Measurements from ENCODE around the gene CREM. TPM values are rescaled to one million over a fixed set of nuclear protein-coding genes. Genes with fewer than 3 reads are reported as not detected.

The CREM gene
- total RNA-seq, 1 donor, result 16.6 TPM

DNA sequence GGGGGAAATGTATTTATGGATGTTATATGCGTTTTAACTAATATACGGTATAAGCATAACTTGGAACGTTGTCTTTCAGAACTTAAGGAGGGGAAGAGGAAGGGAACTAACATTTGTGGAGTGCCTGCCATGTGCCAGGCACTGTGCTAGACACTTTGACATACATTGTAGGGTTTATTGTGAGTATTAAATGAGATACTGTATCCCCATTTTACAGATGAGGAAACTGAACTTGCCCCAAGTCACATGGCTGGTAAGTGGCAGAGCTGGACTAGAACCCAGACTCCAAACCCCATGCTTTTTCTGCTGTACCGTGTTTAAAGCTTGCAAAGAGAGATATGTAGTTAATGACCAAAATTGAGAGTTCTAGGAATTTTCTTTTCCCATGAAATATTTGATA lies 74.6 kb downstream of the CREM start:
- H3K4me3 ChIP-seq (ENCODE audit: insufficient read depth, low read length), result no peak overlapping the region
- no peak for DNase-seq (ENCODE audit: insufficient read length, low spot score, missing footprints)
- no peaks in the 10 kb centered on the region for H3K36me3 ChIP-seq (ENCODE audit: insufficient read depth, low read length)
- H3K4me2 ChIP-seq (ENCODE audit: insufficient read depth, low read length), result no peak overlapping the region
- TF ChIP-seq, protein P1, sequence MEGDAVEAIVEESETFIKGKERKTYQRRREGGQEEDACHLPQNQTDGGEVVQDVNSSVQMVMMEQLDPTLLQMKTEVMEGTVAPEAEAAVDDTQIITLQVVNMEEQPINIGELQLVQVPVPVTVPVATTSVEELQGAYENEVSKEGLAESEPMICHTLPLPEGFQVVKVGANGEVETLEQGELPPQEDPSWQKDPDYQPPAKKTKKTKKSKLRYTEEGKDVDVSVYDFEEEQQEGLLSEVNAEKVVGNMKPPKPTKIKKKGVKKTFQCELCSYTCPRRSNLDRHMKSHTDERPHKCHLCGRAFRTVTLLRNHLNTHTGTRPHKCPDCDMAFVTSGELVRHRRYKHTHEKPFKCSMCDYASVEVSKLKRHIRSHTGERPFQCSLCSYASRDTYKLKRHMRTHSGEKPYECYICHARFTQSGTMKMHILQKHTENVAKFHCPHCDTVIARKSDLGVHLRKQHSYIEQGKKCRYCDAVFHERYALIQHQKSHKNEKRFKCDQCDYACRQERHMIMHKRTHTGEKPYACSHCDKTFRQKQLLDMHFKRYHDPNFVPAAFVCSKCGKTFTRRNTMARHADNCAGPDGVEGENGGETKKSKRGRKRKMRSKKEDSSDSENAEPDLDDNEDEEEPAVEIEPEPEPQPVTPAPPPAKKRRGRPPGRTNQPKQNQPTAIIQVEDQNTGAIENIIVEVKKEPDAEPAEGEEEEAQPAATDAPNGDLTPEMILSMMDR (IDR thresholded peaks at IDR 0.05; ENCODE audit: extremely low read depth, low read depth, low read length), result no peak
- H3K4me1 ChIP-seq (ENCODE audit: insufficient read depth, low read length), result no peaks in the 10 kb centered on the region
- no peak overlapping the region for H2AFZ ChIP-seq (ENCODE audit: low read length)
- H4K20me1 ChIP-seq (ENCODE audit: insufficient read depth, low read length), result no peaks in the 10 kb centered on the region
- no peak overlapping the region for H3K27ac ChIP-seq (ENCODE audit: low read depth, low read length)
- no peaks in the 10 kb centered on the region for H3K9me3 ChIP-seq (ENCODE audit: low read depth, low read length)
- H3K79me2 ChIP-seq (ENCODE audit: insufficient read depth, low read length), result no peaks in the 10 kb centered on the region
- no peaks in the 10 kb centered on the region for H3K27me3 ChIP-seq (ENCODE audit: insufficient read depth, low read length)

DNA sequence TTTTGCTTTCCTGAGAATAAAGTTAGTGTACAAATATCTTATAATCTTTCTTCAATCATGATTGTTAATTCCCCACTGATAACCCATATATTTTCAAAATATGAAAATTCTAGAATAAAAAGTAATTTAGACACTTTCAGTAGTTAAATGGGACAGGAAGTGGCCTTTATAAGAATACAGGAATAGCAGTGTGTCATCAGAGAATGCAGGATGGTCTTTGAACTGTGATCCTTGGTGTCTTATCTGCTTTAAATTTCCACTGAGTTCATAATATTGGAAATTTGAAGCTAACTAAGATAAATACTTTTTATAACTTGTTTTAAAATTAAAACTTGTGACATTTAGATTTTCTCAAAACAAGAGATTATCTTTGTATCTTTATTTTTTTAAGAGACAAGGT lies 75.4 kb downstream of the CREM start:
- no peaks in the 10 kb centered on the region for H3K79me2 ChIP-seq (ENCODE audit: insufficient read depth, low read length)

DNA sequence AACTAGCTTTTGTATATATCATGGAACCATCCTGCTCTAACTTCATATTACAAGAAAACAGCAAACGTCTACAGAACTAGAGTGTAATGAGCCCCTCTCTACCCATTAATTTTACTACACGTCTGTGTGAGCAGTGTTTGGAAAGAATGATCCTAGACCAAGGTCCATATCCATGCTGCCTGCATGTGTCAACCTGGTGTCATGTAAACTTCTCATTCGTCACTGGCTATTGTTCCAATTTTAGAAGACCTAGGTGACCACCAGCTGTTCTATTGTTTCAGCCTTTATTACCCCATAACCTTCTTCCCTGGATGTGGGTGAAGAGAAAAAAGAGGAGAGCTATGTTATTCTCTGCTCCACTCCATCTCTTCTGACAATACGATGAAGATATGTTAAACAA lies 77.1 kb downstream of the CREM start:
- H3K4me1 ChIP-seq (ENCODE audit: insufficient read depth, low read length), result no peaks in the 10 kb centered on the region
- no peak for DNase-seq (ENCODE audit: insufficient read length, low spot score, missing footprints)
- no peaks in the 10 kb centered on the region for H3K36me3 ChIP-seq (ENCODE audit: insufficient read depth, low read length)
- no peaks in the 10 kb centered on the region for H3K27me3 ChIP-seq (ENCODE audit: insufficient read depth, low read length)
- H4K20me1 ChIP-seq (ENCODE audit: insufficient read depth, low read length), result no peaks in the 10 kb centered on the region
- TF ChIP-seq, protein P1 (IDR thresholded peaks at IDR 0.05; ENCODE audit: extremely low read depth, low read depth, low read length), result no peak
- no peak overlapping the region for H3K4me2 ChIP-seq (ENCODE audit: insufficient read depth, low read length)
- H3K9me3 ChIP-seq (ENCODE audit: low read depth, low read length), result no peaks in the 10 kb centered on the region
- no peak overlapping the region for H2AFZ ChIP-seq (ENCODE audit: low read length)
- no peak overlapping the region for H3K27ac ChIP-seq (ENCODE audit: low read depth, low read length)
- no peak overlapping the region for H3K4me3 ChIP-seq (ENCODE audit: insufficient read depth, low read length)
- no peaks in the 10 kb centered on the region for H3K79me2 ChIP-seq (ENCODE audit: insufficient read depth, low read length)

More for the DNA sequence above, 75.4 kb downstream of the CREM start:
- TF ChIP-seq, protein P1 (IDR thresholded peaks at IDR 0.05; ENCODE audit: extremely low read depth, low read depth, low read length), result no peak
- Histone ChIP-seq H3K4me1 (ENCODE audit: insufficient read depth, low read length) (no peaks in the 10 kb centered on the region), H3K27me3 (ENCODE audit: insufficient read depth, low read length) (no peaks in the 10 kb centered on the region), H3K27ac (ENCODE audit: low read depth, low read length) (no peak overlapping the region), H2AFZ (ENCODE audit: low read length) (no peak overlapping the region), H3K4me2 (ENCODE audit: insufficient read depth, low read length) (no peak overlapping the region), H3K4me3 (ENCODE audit: insufficient read depth, low read length) (no peak overlapping the region), H4K20me1 (ENCODE audit: insufficient read depth, low read length) (no peaks in the 10 kb centered on the region), H3K9me3 (ENCODE audit: low read depth, low read length) (no peaks in the 10 kb centered on the region), H3K36me3 (ENCODE audit: insufficient read depth, low read length) (no peaks in the 10 kb centered on the region)
- DNase-seq (ENCODE audit: insufficient read length, low spot score, missing footprints), result no peak

DNA sequence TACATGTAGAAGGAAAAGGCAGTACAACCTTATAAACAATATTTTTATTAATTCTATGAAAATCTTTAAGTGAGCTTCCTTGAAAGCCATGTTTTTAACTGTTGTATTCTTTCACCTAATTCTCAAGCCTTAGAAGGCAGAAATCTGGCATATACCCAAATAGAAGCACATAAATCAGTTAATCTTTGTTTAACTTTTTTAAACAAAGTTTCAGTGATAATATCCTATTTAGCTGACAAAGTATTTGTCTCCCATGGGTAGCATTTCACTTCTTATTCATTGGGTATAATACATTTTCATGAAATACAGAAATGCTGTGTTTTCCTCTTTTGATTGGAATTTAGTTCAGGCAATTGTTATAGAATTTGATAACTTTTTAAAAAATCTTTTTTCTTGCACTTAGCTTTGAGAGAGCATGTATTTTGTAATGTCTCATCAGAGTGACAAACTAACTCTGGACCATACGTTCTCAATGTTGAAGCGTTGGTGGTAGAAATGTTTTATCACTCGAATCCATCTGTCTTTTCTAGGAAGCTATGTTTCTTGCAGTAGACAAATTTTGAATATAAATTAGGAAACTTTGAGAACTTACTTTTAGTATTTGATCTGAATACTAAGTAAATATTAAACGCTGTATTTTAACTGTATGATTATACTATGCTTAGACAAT lies 78.1 kb downstream of the CREM start:
- Histone ChIP-seq H3K4me2 (ENCODE audit: insufficient read depth, low read length) (no peak overlapping the region), H3K36me3 (ENCODE audit: insufficient read depth, low read length) (no peaks in the 10 kb centered on the region), H3K79me2 (ENCODE audit: insufficient read depth, low read length) (no peaks in the 10 kb centered on the region), H3K4me1 (ENCODE audit: insufficient read depth, low read length) (no peaks in the 10 kb centered on the region), H4K20me1 (ENCODE audit: insufficient read depth, low read length) (no peaks in the 10 kb centered on the region), H3K9me3 (ENCODE audit: low read depth, low read length) (no peaks in the 10 kb centered on the region), H3K27me3 (ENCODE audit: insufficient read depth, low read length) (no peaks in the 10 kb centered on the region), H3K27ac (ENCODE audit: low read depth, low read length) (no peak overlapping the region), H2AFZ (ENCODE audit: low read length) (no peak overlapping the region), H3K4me3 (ENCODE audit: insufficient read depth, low read length) (no peak overlapping the region)
- no peak for DNase-seq (ENCODE audit: insufficient read length, low spot score, missing footprints)
- TF ChIP-seq, protein P1 (IDR thresholded peaks at IDR 0.05; ENCODE audit: extremely low read depth, low read depth, low read length), result no peak
